Stomach (tissue), 9 donors: ENCODE results near the gene GPX6. TPM values are rescaled to one million over a fixed set of nuclear protein-coding genes. Genes with fewer than 3 reads are reported as not detected.
A peak's percentile ranks its signal among the peaks of the same experiment; 100 is the strongest.

ENCODE experiments used
- DNase-seq, 2 donors: peaks; one replicate each; pipeline versions ENCODE4 v3.0.0 to v3.0.0-alpha.2; 2013 to 2019
- H3K27ac ChIP-seq, 5 donors: fragments of 200-600 bp in 4 of 5; sonication (generic) in 4 of 5; one replicate each; pipeline ENCODE4 v1.5.1; 2013 to 2019; ENCODE audit warnings: mild to moderate bottlenecking in 1 of 5, moderate library complexity in 1 of 5
- H3K27me3 ChIP-seq, 3 donors: fragments of 200-600 bp; sonication (generic); one replicate each; pipeline ENCODE4 v1.5.1; 2017 to 2019; ENCODE audit warnings: mixed run types in 1 of 3
- H3K36me3 ChIP-seq, 4 donors: fragments of 200-600 bp; sonication (generic); 1 replicate in 3 of 4; 2 replicates in 1 of 4; pipeline ENCODE4 v1.5.1; 2016 to 2019
- H3K4me1 ChIP-seq, 4 donors: fragments of 200-600 bp; sonication (generic); one replicate each; pipeline ENCODE4 v1.5.1; 2016 to 2019
- H3K4me3 ChIP-seq, 4 donors: fragments of 200-600 bp; sonication (generic) in 3 of 4; one replicate each; pipeline ENCODE4 v1.5.1; 2016 to 2019; ENCODE audit warnings: mild to moderate bottlenecking in 1 of 4
- H3K9me3 ChIP-seq, 4 donors: fragments of 200-600 bp; sonication (generic); one replicate each; pipeline ENCODE4 v1.5.1; 2016 to 2019
- EP300 ChIP-seq: sonication (generic); formaldehyde crosslinking; IDR thresholded peaks from one replicate; pipeline ENCODE4 v1.6.1; 2017; ENCODE audit warnings: antibody characterized with exemption
- POLR2A ChIP-seq, 4 donors: fragments of 450-650 bp; IDR thresholded peaks; one replicate each; pipeline ENCODE4 v1.6.1; 2016; ENCODE audit warnings: antibody characterized with exemption in 4 of 4, control low read depth in 2 of 4, mild to moderate bottlenecking in 1 of 4, moderate library complexity in 1 of 4
- POLR2AphosphoS5 ChIP-seq, 3 donors: sonication (generic); formaldehyde crosslinking; IDR thresholded peaks; one replicate each; pipeline ENCODE4 v1.6.1; 2016; ENCODE audit warnings: antibody characterized with exemption in 3 of 3
- WGBS, 5 donors: extraction: QIAGEN DNeasy Blood & Tissue Kit in 3 of 5; methylation state at CpG; one replicate each; pipeline versions ENCODE4 v1.1.5 to v1.1.7; 2013 to 2018; 5-methylcytosine and 5-hydroxymethylcytosine counted together
- intact Hi-C: fragments of 100-400 bp; cut with DNase I; formaldehyde crosslinking; loops from one replicate; pipeline ENCODE4 v1.15.1; 2023; ENCODE audit warnings: low total_unique reads
- polyA plus RNA-seq, 3 donors: library from polyadenylated mRNA; stranded (reverse); fragments of 200-250 nt; gene quantifications; one replicate each; pipeline ENCODE4 v1.2.3, GENCODE V29; 2013
- total RNA-seq, 5 donors: library from RNA; depleted of rRNA; stranded (reverse); fragments of >200 nt; gene quantifications; one replicate each; pipeline versions ENCODE4 v1.1.0 to v1.2.3, GENCODE V29; 2014 to 2016
- TF ChIP-seq, protein P1 (sequence below), 7 experiments: fragments of 450-650 bp in 4 of 7; fragments of 200-600 bp in 3 of 7; sonication (generic) in 3 of 7; IDR thresholded peaks; one replicate each; pipeline ENCODE4 v1.5.1; 2016 to 2019; ENCODE audit warnings: antibody characterized with exemption in 7 of 7, control low read depth in 2 of 7, mild to moderate bottlenecking in 1 of 7
- donor health status: healthy with polysubstance abuse.
- donor health status: Bipolar disorder and iron deficiency.
- donor health status: healthy.

Gene GPX6
- total and polyA plus RNA-seq, 8 donors: not detected

DNA sequence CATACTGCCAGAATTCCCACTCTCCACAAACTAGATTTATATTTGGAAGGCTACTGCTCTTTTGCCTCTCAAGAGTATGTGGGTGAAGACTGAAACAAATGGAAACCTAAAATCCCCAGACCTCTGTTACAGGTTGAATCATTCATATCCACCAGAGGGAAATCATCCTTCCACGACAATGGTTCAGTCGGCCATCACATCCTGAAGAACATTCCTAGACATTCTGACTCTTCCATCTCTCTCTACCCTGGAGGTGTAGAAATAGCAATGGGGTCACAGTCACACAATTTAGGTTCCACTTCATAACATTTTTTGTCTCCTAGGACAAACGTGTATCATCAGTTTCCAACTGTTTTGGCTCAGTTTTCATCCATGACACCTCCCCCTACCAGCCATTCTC is 18.7 kb upstream of the GPX6 start:
- Histone ChIP-seq H3K27ac (no peak overlapping the region), H3K4me3 (no peak overlapping the region), H3K27me3 (peaks cover 0 to 80% (median 19%) of the 10 kb centered on the region in 3 donors), H3K9me3 (peaks cover 0 to 8% (median 3%) of the 10 kb centered on the region in 4 donors), H3K36me3 (no peaks in the 10 kb centered on the region), H3K4me1 (peaks cover 0 to 5% (median 0%) of the 10 kb centered on the region in 4 donors)
- DNase-seq: no peak
- 68 to 78% (median 71%) methylated on average over 3 of the region's 3 CpGs for WGBS, 5 donors
- intact Hi-C loops: no loop called here
- TF ChIP-seq POLR2A (IDR thresholded peaks at IDR 0.05) (no peak), POLR2AphosphoS5 (IDR thresholded peaks at IDR 0.05) (no peak), EP300 (no peak)
- TF ChIP-seq, protein P1, sequence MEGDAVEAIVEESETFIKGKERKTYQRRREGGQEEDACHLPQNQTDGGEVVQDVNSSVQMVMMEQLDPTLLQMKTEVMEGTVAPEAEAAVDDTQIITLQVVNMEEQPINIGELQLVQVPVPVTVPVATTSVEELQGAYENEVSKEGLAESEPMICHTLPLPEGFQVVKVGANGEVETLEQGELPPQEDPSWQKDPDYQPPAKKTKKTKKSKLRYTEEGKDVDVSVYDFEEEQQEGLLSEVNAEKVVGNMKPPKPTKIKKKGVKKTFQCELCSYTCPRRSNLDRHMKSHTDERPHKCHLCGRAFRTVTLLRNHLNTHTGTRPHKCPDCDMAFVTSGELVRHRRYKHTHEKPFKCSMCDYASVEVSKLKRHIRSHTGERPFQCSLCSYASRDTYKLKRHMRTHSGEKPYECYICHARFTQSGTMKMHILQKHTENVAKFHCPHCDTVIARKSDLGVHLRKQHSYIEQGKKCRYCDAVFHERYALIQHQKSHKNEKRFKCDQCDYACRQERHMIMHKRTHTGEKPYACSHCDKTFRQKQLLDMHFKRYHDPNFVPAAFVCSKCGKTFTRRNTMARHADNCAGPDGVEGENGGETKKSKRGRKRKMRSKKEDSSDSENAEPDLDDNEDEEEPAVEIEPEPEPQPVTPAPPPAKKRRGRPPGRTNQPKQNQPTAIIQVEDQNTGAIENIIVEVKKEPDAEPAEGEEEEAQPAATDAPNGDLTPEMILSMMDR (IDR thresholded peaks at IDR 0.05): no peak

DNA sequence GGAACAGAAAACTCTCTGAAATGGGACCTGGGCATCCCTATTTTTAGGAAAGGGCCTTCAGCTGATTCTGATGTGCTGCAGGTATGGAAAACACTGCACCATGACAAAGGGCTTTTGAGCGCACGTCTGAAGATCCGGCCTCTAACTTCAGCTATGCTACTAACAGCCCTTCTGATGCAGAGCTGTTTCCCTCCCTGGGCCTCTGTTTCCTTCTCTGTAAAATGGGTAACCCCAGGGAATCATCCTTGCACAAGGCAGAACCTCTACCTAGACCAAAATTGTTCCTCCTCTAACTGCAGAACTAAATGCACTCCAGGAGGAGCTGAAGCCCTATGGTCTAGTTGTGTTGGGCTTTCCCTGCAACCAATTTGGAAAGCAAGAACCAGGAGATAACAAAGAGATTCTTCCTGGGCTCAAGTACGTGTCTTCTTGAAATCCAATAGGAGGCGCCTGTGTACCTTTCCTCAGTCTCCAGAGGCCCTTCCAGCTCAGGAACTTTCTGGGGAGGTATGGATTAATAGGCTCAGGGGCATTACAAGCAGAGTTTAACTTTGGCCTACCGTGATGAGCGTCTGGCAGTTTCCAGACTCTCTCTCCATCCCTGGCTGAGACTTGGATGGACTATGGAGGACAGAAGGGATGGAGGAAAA is 16.0 kb upstream of the GPX6 start:
- Histone ChIP-seq H3K4me3 (no peak overlapping the region), H3K36me3 (no peaks in the 10 kb centered on the region), H3K9me3 (peaks cover 0 to 3% (median 0%) of the 10 kb centered on the region in 4 donors), H3K4me1 (no peaks in the 10 kb centered on the region), H3K27ac (no peak overlapping the region), H3K27me3 (peaks cover 0 to 55% (median 8%) of the 10 kb centered on the region in 3 donors)
- TF ChIP-seq EP300: no peak
- no peak for TF ChIP-seq POLR2AphosphoS5 (IDR thresholded peaks at IDR 0.05)
- TF ChIP-seq POLR2A (IDR thresholded peaks at IDR 0.05): no peak
- TF ChIP-seq, protein P1 (IDR thresholded peaks at IDR 0.05): no peak
- DNase-seq: no peak
- intact Hi-C loops: no loop called here
- WGBS, 5 donors: 70 to 75% (median 71%) methylated on average over 7 of the region's 7 CpGs

DNA sequence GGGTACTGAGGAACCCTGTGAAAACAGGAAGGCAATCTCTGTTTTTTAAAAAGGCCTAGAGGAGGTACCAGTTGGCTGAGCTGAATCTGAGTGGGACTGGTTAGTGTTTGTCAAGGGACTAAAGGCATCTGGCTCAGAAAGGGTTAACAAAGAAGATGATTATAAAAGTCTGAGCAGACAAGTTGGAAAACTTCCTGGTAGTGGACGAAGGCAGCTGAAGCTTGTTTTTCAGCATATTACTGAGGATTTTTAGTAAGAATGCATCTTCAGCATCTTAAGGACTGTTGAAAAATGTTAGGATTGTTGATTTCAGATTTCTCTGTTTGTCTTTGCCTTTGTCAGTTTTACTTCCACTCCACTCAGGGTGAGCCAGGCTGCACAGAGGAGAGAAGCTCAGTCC is 15.2 kb upstream of the GPX6 start:
- Histone ChIP-seq H3K27ac (no peak overlapping the region), H3K36me3 (no peaks in the 10 kb centered on the region), H3K27me3 (peaks cover 0 to 53% (median 8%) of the 10 kb centered on the region in 3 donors), H3K4me1 (no peaks in the 10 kb centered on the region), H3K9me3 (no peaks in the 10 kb centered on the region), H3K4me3 (no peak overlapping the region)
- TF ChIP-seq, protein P1 (IDR thresholded peaks at IDR 0.05): no peak
- TF ChIP-seq EP300: no peak
- no peak for TF ChIP-seq POLR2AphosphoS5 (IDR thresholded peaks at IDR 0.05)
- no peak for TF ChIP-seq POLR2A (IDR thresholded peaks at IDR 0.05)
- 3 to 19% (median 11%) methylated on average over 1 of the region's 1 CpG for WGBS, 5 donors
- no peak for DNase-seq
- intact Hi-C loops: no loop called here

DNA sequence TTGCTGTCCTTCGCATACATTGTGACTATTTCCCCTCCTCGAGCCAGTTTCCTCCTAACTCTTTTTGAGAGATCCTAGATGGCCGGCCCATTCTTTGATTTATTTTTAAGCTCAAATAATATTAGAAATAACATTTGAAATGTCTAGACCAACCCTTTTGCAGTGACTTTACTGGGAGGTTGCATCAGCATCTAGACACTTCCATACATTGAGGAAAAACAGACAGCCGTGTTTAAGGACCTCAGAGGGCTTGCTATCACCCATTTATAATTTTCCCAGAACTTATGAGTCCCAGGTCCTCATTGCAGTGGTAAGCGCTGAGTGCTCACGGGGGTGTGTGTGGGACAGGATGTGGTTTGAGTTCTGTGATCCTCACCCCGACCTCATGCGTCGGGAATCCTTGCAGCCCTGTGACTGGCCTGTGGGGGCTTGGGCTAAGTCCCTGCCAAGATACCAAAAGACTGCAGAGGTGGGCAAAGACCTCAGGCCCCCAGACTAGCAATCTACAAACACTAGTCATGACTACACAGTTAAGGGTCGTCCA is 10.0 kb upstream of the GPX6 start, which contains the start of gene GPX5:
Gene GPX5 (plus strand): TSS at position 386 of the 544 bp plus-strand sequence. CDS start 133 bp downstream, at position 519.
- 60 to 70% (median 68%) methylated on average over 10 of the region's 10 CpGs for WGBS, 5 donors

More for the DNA sequence above, 10.0 kb upstream of the GPX6 start, which contains the start of gene GPX5:
- intact Hi-C loops: no loop called here
- H3K9me3 ChIP-seq: no peaks in the 10 kb centered on the region
- no peak for TF ChIP-seq POLR2AphosphoS5 (IDR thresholded peaks at IDR 0.05)
- TF ChIP-seq EP300: no peak
- no peak for TF ChIP-seq POLR2A (IDR thresholded peaks at IDR 0.05)
- TF ChIP-seq, protein P1 (IDR thresholded peaks at IDR 0.05): no peak
- no peak within 1 kb of the TSS for H3K4me3 ChIP-seq
- peaks cover 0 to 29% (median 4%) of the 10 kb centered on the region in 3 donors for H3K27me3 ChIP-seq
- no peaks in the 10 kb centered on the region for H3K36me3 ChIP-seq
- no peak within 1 kb of the TSS for H3K27ac ChIP-seq
- no peaks in the 10 kb centered on the region for H3K4me1 ChIP-seq
- DNase-seq: peak in 1 of 2 donors; percentile 10
